Astrocyte of the spinal cord (primary cell): ENCODE results near the gene LRP10.
A peak's percentile ranks its signal among the peaks of the same experiment; 100 is the strongest.

Experiments
- DNase-seq: peaks from one replicate; pipeline ENCODE4 v3.0.0; 2011; ENCODE audit warnings: low read depth, low spot score
- H3K4me3 ChIP-seq: 2 replicates; pipeline ENCODE4 v1.5.1; 2011; ENCODE audit warnings: low read depth, mild to moderate bottlenecking, low read length, moderate library complexity
- in situ Hi-C: cut with HindIII; loops from 2 replicates; pipeline ENCODE4 v1.10.0; 2017; ENCODE audit warnings: low sequenced_read_pairs
- TF ChIP-seq, protein P1 (sequence below): IDR thresholded peaks from 2 replicates; pipeline ENCODE4 v1.5.1; 2012; ENCODE audit warnings: low read depth, mild to moderate bottlenecking, low read length, inconsistent platforms

The LRP10 gene

DNA sequence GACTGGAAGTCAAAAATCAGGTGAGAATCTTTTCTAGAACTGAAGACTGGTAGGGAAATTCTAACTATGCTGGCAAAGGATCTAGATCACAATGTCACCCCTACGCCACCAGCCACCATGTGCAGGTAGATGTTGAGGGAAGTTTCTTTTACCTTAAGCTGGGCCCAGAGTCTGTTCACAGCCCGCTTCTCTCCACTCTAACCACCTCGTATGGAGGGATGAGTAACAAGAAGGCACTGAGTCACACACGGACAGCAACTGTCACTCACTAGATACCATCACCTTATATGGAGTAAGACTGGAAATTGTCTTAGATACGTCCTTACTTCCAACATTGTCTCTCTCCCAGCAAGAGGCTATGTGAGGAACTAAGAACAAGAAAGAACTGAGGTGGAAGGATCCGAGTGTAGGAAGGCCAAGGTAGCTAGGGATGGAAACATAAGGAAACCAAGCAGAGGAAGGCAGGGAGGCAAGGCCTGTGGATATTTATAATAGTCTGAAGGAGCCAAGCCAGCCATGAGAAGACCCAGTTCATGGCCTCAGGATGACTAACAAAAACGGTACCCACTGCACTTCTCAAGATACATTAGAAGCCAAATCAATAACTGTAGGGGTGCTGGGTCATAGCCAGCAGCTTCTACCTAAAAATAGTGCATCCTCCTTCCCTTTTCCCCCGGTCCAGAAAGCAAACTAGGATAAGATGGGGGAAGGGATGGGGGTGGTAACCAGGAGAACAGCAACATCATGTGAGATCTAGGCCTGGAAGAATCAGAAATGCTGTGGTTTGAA, 27.0 kb downstream of the LRP10 start:
- H3K4me3 ChIP-seq: no peak overlapping the region
- peak; percentile 74 for DNase-seq
- TF ChIP-seq, protein P1, sequence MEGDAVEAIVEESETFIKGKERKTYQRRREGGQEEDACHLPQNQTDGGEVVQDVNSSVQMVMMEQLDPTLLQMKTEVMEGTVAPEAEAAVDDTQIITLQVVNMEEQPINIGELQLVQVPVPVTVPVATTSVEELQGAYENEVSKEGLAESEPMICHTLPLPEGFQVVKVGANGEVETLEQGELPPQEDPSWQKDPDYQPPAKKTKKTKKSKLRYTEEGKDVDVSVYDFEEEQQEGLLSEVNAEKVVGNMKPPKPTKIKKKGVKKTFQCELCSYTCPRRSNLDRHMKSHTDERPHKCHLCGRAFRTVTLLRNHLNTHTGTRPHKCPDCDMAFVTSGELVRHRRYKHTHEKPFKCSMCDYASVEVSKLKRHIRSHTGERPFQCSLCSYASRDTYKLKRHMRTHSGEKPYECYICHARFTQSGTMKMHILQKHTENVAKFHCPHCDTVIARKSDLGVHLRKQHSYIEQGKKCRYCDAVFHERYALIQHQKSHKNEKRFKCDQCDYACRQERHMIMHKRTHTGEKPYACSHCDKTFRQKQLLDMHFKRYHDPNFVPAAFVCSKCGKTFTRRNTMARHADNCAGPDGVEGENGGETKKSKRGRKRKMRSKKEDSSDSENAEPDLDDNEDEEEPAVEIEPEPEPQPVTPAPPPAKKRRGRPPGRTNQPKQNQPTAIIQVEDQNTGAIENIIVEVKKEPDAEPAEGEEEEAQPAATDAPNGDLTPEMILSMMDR: no peak
- in situ Hi-C loops: no loop called here

DNA sequence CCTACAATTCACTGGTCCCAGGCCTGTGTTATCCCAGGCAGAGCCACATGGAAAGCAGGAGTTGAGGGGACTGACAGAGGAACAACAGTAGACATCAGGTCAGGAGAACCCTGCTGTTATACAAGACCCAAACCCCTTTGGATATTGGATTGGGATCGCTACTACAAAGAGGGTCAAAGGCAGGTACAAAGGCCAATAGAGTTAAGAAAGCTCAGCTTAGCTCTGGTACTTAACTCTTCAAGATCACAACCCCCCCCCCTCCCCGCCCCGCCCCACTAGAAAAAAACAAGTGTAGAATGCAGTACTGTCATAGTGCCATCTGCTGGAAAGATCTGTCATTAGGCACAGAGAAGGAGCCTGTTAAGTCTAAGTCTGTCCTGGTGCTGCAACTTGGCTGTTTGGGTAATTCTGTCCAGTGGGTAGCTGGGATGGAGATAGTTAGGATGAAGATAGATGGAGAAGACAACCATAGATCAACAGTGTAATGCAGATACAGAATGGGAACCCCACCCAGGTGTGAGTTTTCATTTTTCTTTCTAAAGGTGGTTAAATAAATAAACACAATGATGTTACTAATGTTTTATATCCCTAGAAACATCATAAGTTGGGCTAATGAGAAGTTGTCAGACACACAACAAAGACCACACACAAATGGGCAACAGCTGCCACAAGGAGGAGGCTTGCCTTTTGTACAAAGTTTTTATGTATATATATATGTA, 28.7 kb downstream of the LRP10 start:
- in situ Hi-C loops: no loop called here
- TF ChIP-seq, protein P1: peak; percentile 75
- peak; percentile 87 for DNase-seq

DNA sequence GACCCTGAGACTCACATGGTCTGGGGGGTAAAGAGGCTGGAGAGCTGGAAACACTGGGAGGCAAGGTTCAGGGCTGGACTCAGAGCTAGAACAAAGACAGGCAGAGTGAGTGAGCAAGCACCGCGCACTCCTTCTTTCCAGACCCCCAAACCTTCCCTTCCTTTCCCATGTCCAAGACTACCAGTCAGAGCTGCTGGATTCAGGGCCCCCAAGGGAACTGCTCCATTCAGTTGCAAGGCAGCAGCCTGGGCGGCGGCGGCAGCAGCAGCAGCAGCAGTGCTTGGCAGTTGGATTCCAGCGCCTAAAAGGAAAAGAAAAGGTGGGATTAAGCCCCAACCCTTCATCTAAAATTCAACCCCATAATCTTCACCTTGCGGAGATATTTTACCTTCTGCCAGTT, 30.3 kb downstream of the LRP10 start:
- no peak overlapping the region for H3K4me3 ChIP-seq
- TF ChIP-seq, protein P1: no peak
- in situ Hi-C loops: no loop called here
- DNase-seq: no peak

More for the DNA sequence above, 28.7 kb downstream of the LRP10 start:
- H3K4me3 ChIP-seq: no peak overlapping the region

DNA sequence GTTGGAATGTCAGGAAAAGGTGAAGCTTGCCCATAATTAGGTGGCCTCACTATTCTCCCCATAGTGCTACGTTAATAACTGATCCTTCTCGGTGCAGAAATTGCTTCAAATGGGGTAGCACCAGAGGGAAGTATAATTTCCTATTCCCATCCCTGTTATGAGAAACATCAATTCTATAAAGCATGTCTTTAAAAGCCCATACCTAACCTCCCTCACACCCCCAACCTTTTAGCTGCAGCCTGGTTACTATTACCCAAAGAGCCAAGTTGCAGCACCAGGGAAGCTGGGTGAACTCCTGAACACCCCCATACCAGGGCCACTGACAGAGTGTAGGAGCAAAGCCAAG, 32.2 kb downstream of the LRP10 start:
- in situ Hi-C loops: no loop called here
- H3K4me3 ChIP-seq: no peak overlapping the region
- TF ChIP-seq, protein P1: no peak
- DNase-seq: no peak

DNA sequence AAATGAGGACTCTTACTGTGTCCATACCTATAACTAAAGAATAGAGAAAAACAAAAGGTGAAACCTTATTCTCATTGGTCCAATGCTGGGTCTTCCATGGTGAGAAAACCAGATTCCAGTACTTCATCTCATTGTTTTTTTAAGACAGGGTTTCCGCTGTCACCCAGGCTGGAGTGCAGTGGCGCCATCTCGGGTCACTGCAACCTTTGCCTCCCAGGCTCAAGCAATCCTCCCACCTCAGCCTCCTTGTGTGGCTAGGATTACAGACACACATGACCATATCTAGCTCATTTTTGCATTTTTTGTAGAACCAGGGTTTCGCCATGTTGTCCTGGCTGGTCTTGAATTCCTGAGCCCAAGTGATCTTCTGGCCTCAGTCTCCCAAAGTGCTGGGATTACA, 34.1 kb downstream of the LRP10 start:
- TF ChIP-seq, protein P1: no peak
- no peak overlapping the region for H3K4me3 ChIP-seq
- in situ Hi-C loops: no loop called here
- DNase-seq: no peak

DNA sequence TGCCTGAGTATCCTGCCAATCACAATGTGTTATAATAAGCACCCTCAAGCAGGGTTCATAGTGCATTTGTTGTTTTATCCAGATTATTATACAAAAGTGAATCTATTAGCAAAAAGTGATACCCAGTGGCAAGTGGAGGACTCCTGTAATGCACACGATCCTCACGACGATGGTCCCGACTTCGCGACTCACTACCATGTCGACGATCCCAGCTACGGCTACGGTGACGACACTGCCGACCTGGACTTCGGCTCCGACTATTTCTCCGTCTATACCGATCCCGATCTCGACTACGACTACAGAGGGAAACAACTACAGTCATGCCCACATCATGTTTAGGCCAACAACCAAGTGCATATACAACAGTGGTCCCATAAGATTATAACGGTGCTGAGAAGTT, 34.5 kb downstream of the LRP10 start:
- TF ChIP-seq, protein P1: no peak
- no peak for DNase-seq
- in situ Hi-C loops: no loop called here
- no peak overlapping the region for H3K4me3 ChIP-seq
